GM12878 (cell line): ENCODE data around the gene PDE6G. TPM values are rescaled to one million over a fixed set of nuclear protein-coding genes. Genes with fewer than 3 reads are reported as not detected.

ENCODE experiments used
- ATAC-seq: fragments of 200-7000 bp; cut with Tn5 transposase; 3 replicates; pipeline ENCODE4 v1.9.1; 2020; ENCODE audit warnings: mild to moderate bottlenecking, moderate library complexity
- BruUV-seq: library from RNA; stranded (reverse); fragments of 400-500 nt; replicated peaks from 2 replicates; lab custom pipeline; 2021; lab: Mats Ljungman, UMichigan
- CTCF ChIA-PET: fragments of 300-600 bp; sonication (Branson Sonifier 250); formaldehyde crosslinking; extraction: SDS; loops from one replicate; lab custom pipeline; 2021; ENCODE audit warnings: inconsistent platforms; lab: Yijun Ruan, JAX
- POLR2A ChIA-PET: fragments of 350-600 bp; formaldehyde crosslinking; extraction: SDS; loops from one replicate; lab custom pipeline; 2021; ENCODE audit warnings: inconsistent platforms; lab: Charles Lee
- RAD21 ChIA-PET: fragments of 300-600 bp; sonication (Branson Sonifier 250); formaldehyde crosslinking; loops from one replicate; lab custom pipeline; 2023; ENCODE audit warnings: antibody characterized with exemption; ENCODE audit not compliant: unreplicated experiment; lab: Charles Lee
- SMC1A ChIA-PET: fragments of 300-600 bp; sonication (Branson Sonifier 250); formaldehyde crosslinking; loops from one replicate; lab custom pipeline; 2023; ENCODE audit not compliant: unreplicated experiment, uncharacterized antibody; lab: Charles Lee
- DNase-seq: peaks from one replicate; pipeline ENCODE4 v3.0.0-alpha.2; 2011; ENCODE audit warnings: low read depth, low spot score
- FAIRE-seq: peaks from 3 replicates; lab custom pipeline; 2011; peaks lifted over from hg19 to GRCh38; lab: Jason Lieb, UNC
- H2AFZ ChIP-seq: 2 replicates; pipeline ENCODE4 v1.6.0; 2011; ENCODE audit warnings: low read depth, low read length, control low read depth; ENCODE audit not compliant: control insufficient read depth
- H3K27ac ChIP-seq: 2 replicates; pipeline ENCODE4 v1.5.1; 2011; ENCODE audit warnings: control low read depth; ENCODE audit not compliant: control insufficient read depth, insufficient read depth
- H3K27me3 ChIP-seq, 2 experiments: replicated peaks in 1 of 2; 2 replicates each; pipeline versions ENCODE4 v1.6.0 to v1.6.1; 2011; ENCODE audit warnings: low read length in 1 of 2; ENCODE audit not compliant: control insufficient read depth in 2 of 2, insufficient read depth in 2 of 2
- H3K36me3 ChIP-seq, 2 experiments: 2 replicates each; pipeline ENCODE4 v1.5.1; 2011; ENCODE audit warnings: low read length in 1 of 2; ENCODE audit not compliant: control insufficient read depth in 2 of 2, insufficient read depth in 2 of 2
- H3K4me1 ChIP-seq: 2 replicates; pipeline ENCODE4 v1.6.1; 2011; ENCODE audit warnings: mild to moderate bottlenecking, low read length, moderate library complexity, mixed read lengths; ENCODE audit not compliant: control insufficient read depth, insufficient read depth
- H3K4me2 ChIP-seq: 2 replicates; pipeline ENCODE4 v1.6.0; 2011; ENCODE audit warnings: control low read depth; ENCODE audit not compliant: control insufficient read depth, insufficient read depth
- H3K4me3 ChIP-seq: fragments of 200-600 bp; sonication (generic); 2 replicates; pipeline ENCODE4 v1.5.1; 2016
- H3K79me2 ChIP-seq: 2 replicates; pipeline ENCODE4 v1.6.0; 2011; ENCODE audit warnings: low read length; ENCODE audit not compliant: control insufficient read depth, insufficient read depth
- H3K9ac ChIP-seq: 2 replicates; pipeline ENCODE4 v1.8.0; 2011; ENCODE audit warnings: low read length, control low read depth, mixed read lengths; ENCODE audit not compliant: control insufficient read depth, insufficient read depth
- H3K9me3 ChIP-seq: replicated peaks from 3 replicates; pipeline ENCODE4 v1.5.1; 2011; ENCODE audit warnings: mild to moderate bottlenecking, low read length; ENCODE audit not compliant: control insufficient read depth, insufficient read depth
- H4K20me1 ChIP-seq: 2 replicates; pipeline ENCODE4 v1.6.0; 2011; ENCODE audit not compliant: control insufficient read depth, insufficient read depth
- HCFC1 ChIP-seq: fragments of 150-350 bp; IDR thresholded peaks from 2 replicates; pipeline ENCODE4 v1.6.1; 2014; ENCODE audit warnings: low read length
- NRF1 ChIP-seq: conservative IDR thresholded peaks from 2 replicates; pipeline ENCODE4 v1.6.1; 2011; ENCODE audit warnings: mild to moderate bottlenecking, low read depth, low read length, improper control_type of control experiment
- RB1 ChIP-seq: fragments of 450-650 bp; formaldehyde crosslinking; IDR thresholded peaks from 2 replicates; pipeline ENCODE4 v1.6.1; 2017; ENCODE audit warnings: mild to moderate bottlenecking, borderline replicate concordance
- RCOR1 ChIP-seq: conservative IDR thresholded peaks from 2 replicates; pipeline ENCODE4 v1.6.1; 2012; ENCODE audit warnings: low read depth, low read length, improper control_type of control experiment
- SMC3 ChIP-seq: IDR thresholded peaks from 2 replicates; pipeline ENCODE4 v1.6.1; 2011; ENCODE audit warnings: low read length, improper control_type of control experiment, borderline replicate concordance
- SP1 ChIP-seq: IDR thresholded peaks from one replicate; pipeline ENCODE4 v1.6.1; 2011; ENCODE audit warnings: low read depth, low read length
- TCF3 ChIP-seq: IDR thresholded peaks from 2 replicates; pipeline ENCODE4 v1.6.1; 2012; ENCODE audit warnings: low read depth, mild to moderate bottlenecking, low read length, borderline replicate concordance; ENCODE audit not compliant: insufficient read depth
- ZBED1 ChIP-seq: IDR thresholded peaks from 2 replicates; pipeline ENCODE4 v1.6.1; 2016; ENCODE audit warnings: borderline replicate concordance
- ZZZ3 ChIP-seq: IDR thresholded peaks from 2 replicates; pipeline ENCODE4 v1.6.1; 2011; ENCODE audit warnings: low read depth; ENCODE audit not compliant: control insufficient read depth, insufficient read length
- whole genome bisulfite sequencing: methylation state at CpG from one replicate; pipeline ENCODE4 v1.1.6; 2016; ENCODE audit warnings: low lambda C conversion rate; ENCODE audit not compliant: insufficient replicate concordance, insufficient coverage; ENCODE audit errors: missing lambda C conversion rate; 5-methylcytosine and 5-hydroxymethylcytosine counted together
- in situ Hi-C: fragments of 300-500 bp; cut with MboI; formaldehyde crosslinking; loops from 9 replicates; pipeline ENCODE4 v1.14.3; 2018; ENCODE audit warnings: mixed read lengths
- intact Hi-C: fragments of 100-400 bp; cut with micrococcal nuclease; formaldehyde crosslinking; loops from one replicate; pipeline ENCODE4 v1.14.2; 2022; ENCODE audit not compliant: unreplicated experiment
- polyA plus RNA-seq, 11 experiments: library from polyadenylated mRNA; depleted of rRNA in 4 of 11; unstranded in 6 of 11; stranded (reverse) in 5 of 11; fragments of >200 nt; fragmentation: Nextera tagmentation in 4 of 11; fragmentation: Illumina TruSeq in 1 of 11; extraction: Ambion mirVana in 4 of 11; extraction: Trizol in 1 of 11; gene quantifications; 1 replicate in 1 of 11; 2 replicates in 10 of 11; pipeline versions ENCODE4 v1.2.1 to v1.2.3, GENCODE V29; 2011 to 2016; ENCODE audit warnings: inconsistent platforms in 2 of 11, missing spikeins in 2 of 11, low read depth in 1 of 11
- total RNA-seq, 4 experiments: library from RNA; depleted of rRNA in 3 of 4; stranded (reverse); fragments of >200 nt in 3 of 4; fragmentation: Illumina TruSeq in 1 of 4; extraction: Trizol in 1 of 4; gene quantifications; 2 replicates each; pipeline versions ENCODE4 v1.2.1 to v1.2.3, GENCODE V29; 2013 to 2021
- TF ChIP-seq, protein P1 (sequence below): IDR thresholded peaks from 2 replicates; pipeline ENCODE4 v1.6.1; 2012; ENCODE audit warnings: low read depth, low read length, improper control_type of control experiment

Gene PDE6G
- total and polyA plus RNA-seq, 10 of the 15 experiments (the other 5 are each of a cell fraction or from before 2014, with no cell fraction given) = 0.55 to 12.1 (median 4.3) TPM

DNA sequence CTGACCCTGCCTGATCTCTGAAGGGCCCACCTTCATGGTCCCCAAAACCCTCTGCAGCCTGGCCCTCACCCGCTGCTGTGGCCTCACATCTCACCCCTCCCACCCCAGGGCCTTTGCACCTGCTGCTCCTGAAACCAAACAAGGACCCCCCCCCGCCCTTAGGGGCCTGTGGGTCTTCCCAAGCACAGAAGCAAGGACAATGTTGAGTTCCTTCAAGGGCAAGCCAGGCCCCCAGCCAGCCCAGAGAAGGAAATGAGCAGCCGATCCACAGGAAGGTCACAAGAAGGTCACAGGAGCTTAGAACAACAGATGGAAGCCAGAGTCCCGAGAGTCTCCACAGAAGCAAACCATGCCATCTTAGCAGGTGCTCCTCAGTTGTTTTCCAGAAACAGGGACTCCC lies 493 bp upstream of the PDE6G start:
- WGBS = 12% methylated on average over 4 of the region's 4 CpGs
- TF ChIP-seq HCFC1 (no peak), RB1 (no peak), SMC3 (no peak), ZZZ3 (no peak), ZBED1 (no peak), NRF1 (no peak), RCOR1 (no peak), TCF3 (no peak), SP1 (no peak)
- TF ChIP-seq, protein P1, sequence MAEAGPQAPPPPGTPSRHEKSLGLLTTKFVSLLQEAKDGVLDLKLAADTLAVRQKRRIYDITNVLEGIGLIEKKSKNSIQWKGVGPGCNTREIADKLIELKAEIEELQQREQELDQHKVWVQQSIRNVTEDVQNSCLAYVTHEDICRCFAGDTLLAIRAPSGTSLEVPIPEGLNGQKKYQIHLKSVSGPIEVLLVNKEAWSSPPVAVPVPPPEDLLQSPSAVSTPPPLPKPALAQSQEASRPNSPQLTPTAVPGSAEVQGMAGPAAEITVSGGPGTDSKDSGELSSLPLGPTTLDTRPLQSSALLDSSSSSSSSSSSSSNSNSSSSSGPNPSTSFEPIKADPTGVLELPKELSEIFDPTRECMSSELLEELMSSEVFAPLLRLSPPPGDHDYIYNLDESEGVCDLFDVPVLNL = no peak
- intact Hi-C loops = no loop called here
- no peaks in the 10 kb centered on the region for H4K20me1 ChIP-seq
- FAIRE-seq = no peak
- H3K36me3 ChIP-seq = no peaks in the 10 kb centered on the region
- CTCF ChIA-PET = no interaction called here
- H3K27me3 ChIP-seq = no peaks in the 10 kb centered on the region
- ATAC-seq = no peak
- POLR2A ChIA-PET = interaction anchor here (1.1 kb wide), 1 partner anchor 27 kb away, joined by 3 read pairs; the partner anchor contains the start of genes ARL16 and HGS
- no peak overlapping the region for H3K4me3 ChIP-seq
- no peaks in the 10 kb centered on the region for H3K79me2 ChIP-seq
- no peak overlapping the region for H3K4me2 ChIP-seq
- H3K9ac ChIP-seq = no peak overlapping the region
- no peak overlapping the region for H2AFZ ChIP-seq
- H3K4me1 ChIP-seq = peaks cover 8% of the 10 kb centered on the region; the same call in 1 of the 2 replicates
- DNase-seq = no peak
- in situ Hi-C loops = no loop called here
- no TSS peak for BruUV-seq
- no peaks in the 10 kb centered on the region for H3K9me3 ChIP-seq
- SMC1A ChIA-PET = no interaction called here
- RAD21 ChIA-PET = interaction anchor here (1.0 kb wide), 1 partner anchor 105 kb away, joined by 3 read pairs; the partner anchor contains the start of gene FAAP100
- H3K27ac ChIP-seq = no peak overlapping the region
